MCF 10A (cell line): Measurements from ENCODE around the gene DGKH. TPM values are rescaled to one million over a fixed set of nuclear protein-coding genes. Genes with fewer than 3 reads are reported as not detected.

Experiments
- BruUV-seq: library from RNA; stranded (reverse); fragments of 400-500 nt; replicated peaks from 2 replicates; lab custom pipeline; 2021; lab: Mats Ljungman, UMichigan
- CTCF ChIA-PET: fragments of 300-600 bp; sonication (Branson Sonifier 250); formaldehyde crosslinking; extraction: SDS; loops from one replicate; lab custom pipeline; 2021; ENCODE audit warnings: antibody characterized with exemption, inconsistent platforms; lab: Yijun Ruan, JAX
- POLR2A ChIA-PET: fragments of 300-600, 350-650 bp; sonication (Branson Sonifier 250); formaldehyde crosslinking; extraction: SDS; loops from one replicate; lab custom pipeline; 2020; ENCODE audit warnings: antibody characterized with exemption, inconsistent platforms; lab: Yijun Ruan, JAX
- DNase-seq: peaks from one replicate; pipeline ENCODE4 v3.0.0-alpha.2; 2018; ENCODE audit not compliant: unreplicated experiment
- H3K27ac Mint-ChIP-seq: one replicate; pipeline ENCODE4 v1.8.0; 2022; ENCODE audit warnings: mild to moderate bottlenecking, low read depth, mixed read lengths; ENCODE audit not compliant: unreplicated experiment
- H3K27me3 Mint-ChIP-seq: one replicate; pipeline ENCODE4 v1.8.0; 2022; ENCODE audit warnings: mixed read lengths; ENCODE audit not compliant: insufficient read depth, unreplicated experiment
- H3K36me3 Mint-ChIP-seq: one replicate; pipeline ENCODE4 v1.8.0; 2022; ENCODE audit warnings: mild to moderate bottlenecking, moderate library complexity, mixed read lengths; ENCODE audit not compliant: insufficient read depth, unreplicated experiment
- H3K4me1 Mint-ChIP-seq: one replicate; pipeline ENCODE4 v1.8.0; 2022; ENCODE audit warnings: mixed read lengths; ENCODE audit not compliant: insufficient read depth, unreplicated experiment
- H3K4me3 Mint-ChIP-seq: one replicate; pipeline ENCODE4 v1.8.0; 2022; ENCODE audit warnings: mild to moderate bottlenecking, moderate library complexity, mixed read lengths; ENCODE audit not compliant: unreplicated experiment
- H3K9me3 Mint-ChIP-seq: one replicate; pipeline ENCODE4 v1.8.0; 2022; ENCODE audit warnings: mixed read lengths; ENCODE audit not compliant: unreplicated experiment
- CTCF ChIP-seq: fragments of 200-600 bp; IDR thresholded peaks from one replicate; pipeline ENCODE4 v1.8.0; 2022; ENCODE audit warnings: antibody characterized with exemption, mild to moderate bottlenecking; ENCODE audit not compliant: unreplicated experiment
- intact Hi-C: fragments of 100-400 bp; cut with micrococcal nuclease; formaldehyde crosslinking; loops from 2 replicates; pipeline ENCODE4 v1.14.1; 2022
- total RNA-seq: library from RNA; stranded (reverse); gene quantifications from 2 replicates; pipeline ENCODE4 v1.2.3, GENCODE V29; 2022

Gene DGKH
- total RNA-seq, 1 experiment from 2014 or later, result 22.3 TPM

- H3K4me1 Mint-ChIP-seq, result no peaks in the 10 kb centered on the region
- DNase-seq, result no peak
- no peak overlapping the region for H3K4me3 Mint-ChIP-seq
- intact Hi-C loops, result no loop called here
- ChIA-PET POLR2A (no interaction called here), CTCF (no interaction called here)
- TF ChIP-seq CTCF, result no peak
- H3K9me3 Mint-ChIP-seq, result no peaks in the 10 kb centered on the region
- BruUV-seq, result no TSS peak
- H3K36me3 Mint-ChIP-seq, result peaks cover 12% of the 10 kb centered on the region
- H3K27ac Mint-ChIP-seq, result no peak overlapping the region
- H3K27me3 Mint-ChIP-seq, result no peaks in the 10 kb centered on the region
These were observed 97.9 kb downstream of the DGKH start for GRCh38 chr13:42146359-42146758.

GRCh38 chr13:42148538-42148937 lies 100.1 kb downstream of the DGKH start:
- Mint-ChIP-seq H3K4me3 (no peak overlapping the region), H3K27me3 (no peaks in the 10 kb centered on the region), H3K9me3 (no peaks in the 10 kb centered on the region), H3K4me1 (no peaks in the 10 kb centered on the region), H3K27ac (no peak overlapping the region), H3K36me3 (peaks cover 2% of the 10 kb centered on the region)
- intact Hi-C loops, result no loop called here
- ChIA-PET POLR2A (no interaction called here), CTCF (no interaction called here)
- BruUV-seq, result no TSS peak
- TF ChIP-seq CTCF, result no peak
- no peak for DNase-seq

GRCh38 chr13:42149136-42149535 lies 100.7 kb downstream of the DGKH start:
- ChIA-PET POLR2A (no interaction called here), CTCF (no interaction called here)
- intact Hi-C loops, result no loop called here
- DNase-seq, result no peak
- H3K9me3 Mint-ChIP-seq, result no peaks in the 10 kb centered on the region
- no peaks in the 10 kb centered on the region for H3K36me3 Mint-ChIP-seq
- no peaks in the 10 kb centered on the region for H3K4me1 Mint-ChIP-seq
- H3K27ac Mint-ChIP-seq, result no peak overlapping the region
- no TSS peak for BruUV-seq
- H3K27me3 Mint-ChIP-seq, result no peaks in the 10 kb centered on the region
- no peak for TF ChIP-seq CTCF
- no peak overlapping the region for H3K4me3 Mint-ChIP-seq

- ChIA-PET POLR2A (no interaction called here), CTCF (no interaction called here)
- Mint-ChIP-seq H3K4me1 (no peaks in the 10 kb centered on the region), H3K27ac (no peak overlapping the region), H3K27me3 (no peaks in the 10 kb centered on the region), H3K4me3 (no peak overlapping the region), H3K9me3 (no peaks in the 10 kb centered on the region), H3K36me3 (peaks cover 7% of the 10 kb centered on the region)
- no peak for DNase-seq
- BruUV-seq, result no TSS peak
- intact Hi-C loops, result no loop called here
- no peak for TF ChIP-seq CTCF
These were observed 103.3 kb downstream of the DGKH start for GRCh38 chr13:42151781-42152180.
